Neural progenitor cell (in vitro differentiated cells): Measurements from ENCODE around the gene TMEM236.

Experiments used
- EZH2 ChIP-seq: fragments of 200-600 bp; sonication (generic); IDR thresholded peaks from 2 replicates; pipeline ENCODE4 v1.6.1; 2017; ENCODE audit warnings: antibody characterized with exemption, mild to moderate bottlenecking, moderate library complexity
- EZH2phosphoT487 ChIP-seq: fragments of 200-600 bp; sonication (generic); IDR thresholded peaks from 2 replicates; pipeline ENCODE4 v1.6.1; 2017; ENCODE audit warnings: antibody characterized with exemption
- TF ChIP-seq, protein P1 (sequence below): fragments of 200-600 bp; sonication (generic); IDR thresholded peaks from 2 replicates; pipeline ENCODE4 v1.5.1; 2017; ENCODE audit warnings: antibody characterized with exemption, mild to moderate bottlenecking

DNA sequence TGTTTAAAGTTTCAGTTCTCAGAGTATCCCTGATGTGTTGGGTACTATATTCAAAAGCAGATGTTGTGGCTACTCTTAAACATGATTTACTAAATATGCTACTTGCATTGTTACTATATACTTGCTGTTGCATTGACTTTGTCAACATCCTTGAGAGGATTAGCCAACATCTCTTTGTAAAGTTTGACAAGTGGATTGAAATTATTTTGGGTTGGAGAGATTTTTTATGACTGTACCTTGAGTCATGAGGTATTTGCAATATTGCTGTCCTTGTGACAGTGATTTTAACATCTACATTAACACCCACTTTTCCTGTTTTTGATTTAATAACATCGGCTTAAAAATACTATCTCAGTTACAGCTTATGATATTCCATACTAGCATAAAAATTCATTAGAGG is 89.0 kb downstream of the TMEM236 start:
- TF ChIP-seq, protein P1, sequence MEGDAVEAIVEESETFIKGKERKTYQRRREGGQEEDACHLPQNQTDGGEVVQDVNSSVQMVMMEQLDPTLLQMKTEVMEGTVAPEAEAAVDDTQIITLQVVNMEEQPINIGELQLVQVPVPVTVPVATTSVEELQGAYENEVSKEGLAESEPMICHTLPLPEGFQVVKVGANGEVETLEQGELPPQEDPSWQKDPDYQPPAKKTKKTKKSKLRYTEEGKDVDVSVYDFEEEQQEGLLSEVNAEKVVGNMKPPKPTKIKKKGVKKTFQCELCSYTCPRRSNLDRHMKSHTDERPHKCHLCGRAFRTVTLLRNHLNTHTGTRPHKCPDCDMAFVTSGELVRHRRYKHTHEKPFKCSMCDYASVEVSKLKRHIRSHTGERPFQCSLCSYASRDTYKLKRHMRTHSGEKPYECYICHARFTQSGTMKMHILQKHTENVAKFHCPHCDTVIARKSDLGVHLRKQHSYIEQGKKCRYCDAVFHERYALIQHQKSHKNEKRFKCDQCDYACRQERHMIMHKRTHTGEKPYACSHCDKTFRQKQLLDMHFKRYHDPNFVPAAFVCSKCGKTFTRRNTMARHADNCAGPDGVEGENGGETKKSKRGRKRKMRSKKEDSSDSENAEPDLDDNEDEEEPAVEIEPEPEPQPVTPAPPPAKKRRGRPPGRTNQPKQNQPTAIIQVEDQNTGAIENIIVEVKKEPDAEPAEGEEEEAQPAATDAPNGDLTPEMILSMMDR, result no peak
- TF ChIP-seq EZH2, result no peak
- TF ChIP-seq EZH2phosphoT487, result no peak
